Nephron progenitor cell (in vitro differentiated cells): ENCODE results near the gene SORCS2.

Experiments used
- DNase-seq: peaks from one replicate; pipeline ENCODE4 v3.0.0; 2021
- H3K27ac Mint-ChIP-seq: 2 replicates; pipeline ENCODE4 v1.8.0; 2021; ENCODE audit warnings: mild to moderate bottlenecking, moderate library complexity, mixed read lengths
- H3K27me3 Mint-ChIP-seq: 2 replicates; pipeline ENCODE4 v1.8.0; 2021; ENCODE audit warnings: mild to moderate bottlenecking, low read depth, mixed read lengths; ENCODE audit not compliant: poor library complexity
- H3K36me3 Mint-ChIP-seq: 2 replicates; pipeline ENCODE4 v1.8.0; 2021; ENCODE audit warnings: low read depth, mixed read lengths
- H3K4me1 Mint-ChIP-seq: 2 replicates; pipeline ENCODE4 v1.8.0; 2021; ENCODE audit warnings: mixed read lengths
- H3K4me3 Mint-ChIP-seq: 2 replicates; pipeline ENCODE4 v1.8.0; 2021; ENCODE audit warnings: mild to moderate bottlenecking, moderate library complexity, mixed read lengths
- H3K9me3 Mint-ChIP-seq: 2 replicates; pipeline ENCODE4 v1.8.0; 2021; ENCODE audit warnings: mild to moderate bottlenecking, moderate library complexity, mixed read lengths
- TF ChIP-seq, protein P1 (sequence below): fragments of 200-600 bp; sonication (generic); IDR thresholded peaks from 2 replicates; pipeline ENCODE4 v1.5.0; 2021; ENCODE audit warnings: antibody characterized with exemption

The SORCS2 gene

GRCh38 chr4:7287918-7288280 lies 95.6 kb downstream of the SORCS2 start:
- TF ChIP-seq, protein P1, sequence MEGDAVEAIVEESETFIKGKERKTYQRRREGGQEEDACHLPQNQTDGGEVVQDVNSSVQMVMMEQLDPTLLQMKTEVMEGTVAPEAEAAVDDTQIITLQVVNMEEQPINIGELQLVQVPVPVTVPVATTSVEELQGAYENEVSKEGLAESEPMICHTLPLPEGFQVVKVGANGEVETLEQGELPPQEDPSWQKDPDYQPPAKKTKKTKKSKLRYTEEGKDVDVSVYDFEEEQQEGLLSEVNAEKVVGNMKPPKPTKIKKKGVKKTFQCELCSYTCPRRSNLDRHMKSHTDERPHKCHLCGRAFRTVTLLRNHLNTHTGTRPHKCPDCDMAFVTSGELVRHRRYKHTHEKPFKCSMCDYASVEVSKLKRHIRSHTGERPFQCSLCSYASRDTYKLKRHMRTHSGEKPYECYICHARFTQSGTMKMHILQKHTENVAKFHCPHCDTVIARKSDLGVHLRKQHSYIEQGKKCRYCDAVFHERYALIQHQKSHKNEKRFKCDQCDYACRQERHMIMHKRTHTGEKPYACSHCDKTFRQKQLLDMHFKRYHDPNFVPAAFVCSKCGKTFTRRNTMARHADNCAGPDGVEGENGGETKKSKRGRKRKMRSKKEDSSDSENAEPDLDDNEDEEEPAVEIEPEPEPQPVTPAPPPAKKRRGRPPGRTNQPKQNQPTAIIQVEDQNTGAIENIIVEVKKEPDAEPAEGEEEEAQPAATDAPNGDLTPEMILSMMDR = no peak
- Mint-ChIP-seq H3K4me1 (peaks cover 72% of the 10 kb centered on the region), H3K27me3 (peaks cover 4% of the 10 kb centered on the region), H3K27ac (no peak overlapping the region), H3K4me3 (no peak overlapping the region), H3K36me3 (no peaks in the 10 kb centered on the region), H3K9me3 (no peaks in the 10 kb centered on the region)
- DNase-seq = no peak

GRCh38 chr4:7288751-7289523 lies 96.6 kb downstream of the SORCS2 start:
- Mint-ChIP-seq H3K4me1 (peaks cover 74% of the 10 kb centered on the region), H3K27ac (no peak overlapping the region), H3K9me3 (no peaks in the 10 kb centered on the region), H3K36me3 (no peaks in the 10 kb centered on the region), H3K4me3 (no peak overlapping the region), H3K27me3 (peaks cover 4% of the 10 kb centered on the region)
- no peak for DNase-seq
- TF ChIP-seq, protein P1 = no peak

- H3K9me3 Mint-ChIP-seq = no peaks in the 10 kb centered on the region
- peaks cover 74% of the 10 kb centered on the region for H3K4me1 Mint-ChIP-seq
- H3K4me3 Mint-ChIP-seq = no peak overlapping the region
- no peak for DNase-seq
- no peak overlapping the region for H3K27ac Mint-ChIP-seq
- TF ChIP-seq, protein P1 = no peak
- H3K27me3 Mint-ChIP-seq = peaks cover 4% of the 10 kb centered on the region
- no peaks in the 10 kb centered on the region for H3K36me3 Mint-ChIP-seq
These were observed 97.3 kb downstream of the SORCS2 start for GRCh38 chr4:7289589-7289988.

DNA sequence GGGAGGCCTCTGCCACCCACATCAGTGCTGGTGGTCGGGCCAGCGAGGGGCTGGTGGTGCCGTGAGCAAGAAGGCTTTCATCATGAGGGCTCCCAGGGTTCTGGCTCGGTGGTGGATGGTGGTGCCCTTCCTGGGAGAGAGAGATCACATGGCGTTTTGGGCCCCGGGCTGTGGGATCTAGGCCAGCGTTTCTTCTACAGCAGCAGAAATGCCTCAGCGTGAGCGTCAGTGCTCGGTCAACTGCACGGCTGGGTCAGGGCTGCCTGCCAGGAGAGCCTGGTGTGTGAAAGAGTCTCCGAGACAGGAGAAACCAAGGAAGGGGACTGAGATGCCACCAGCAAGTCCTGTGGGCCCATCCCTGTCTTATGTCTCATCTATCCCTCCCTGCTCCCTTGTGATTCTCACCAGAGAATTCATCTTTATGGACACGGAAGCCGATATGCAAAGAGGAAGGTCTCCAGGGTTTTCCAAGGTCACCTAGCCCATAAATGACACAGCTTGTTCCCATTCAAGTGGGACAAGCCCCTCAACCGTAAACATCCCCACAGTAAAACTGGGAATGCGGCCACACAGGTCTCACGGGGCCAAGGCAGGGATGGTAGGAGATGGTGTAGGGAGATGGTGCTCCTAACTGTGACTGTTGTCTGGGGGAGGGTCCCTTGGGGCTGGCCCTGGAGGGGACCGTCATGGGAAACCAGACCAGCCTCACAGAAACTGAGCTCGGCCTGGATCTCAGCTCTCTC lies 99.2 kb downstream of the SORCS2 start:
- peaks cover 4% of the 10 kb centered on the region for H3K27me3 Mint-ChIP-seq
- DNase-seq = no peak
- H3K36me3 Mint-ChIP-seq = no peaks in the 10 kb centered on the region
- TF ChIP-seq, protein P1 = no peak
- no peaks in the 10 kb centered on the region for H3K9me3 Mint-ChIP-seq
- H3K4me3 Mint-ChIP-seq = no peak overlapping the region
- peak overlapping the region; percentile 29 for H3K27ac Mint-ChIP-seq
- H3K4me1 Mint-ChIP-seq = peaks cover 68% of the 10 kb centered on the region

DNA sequence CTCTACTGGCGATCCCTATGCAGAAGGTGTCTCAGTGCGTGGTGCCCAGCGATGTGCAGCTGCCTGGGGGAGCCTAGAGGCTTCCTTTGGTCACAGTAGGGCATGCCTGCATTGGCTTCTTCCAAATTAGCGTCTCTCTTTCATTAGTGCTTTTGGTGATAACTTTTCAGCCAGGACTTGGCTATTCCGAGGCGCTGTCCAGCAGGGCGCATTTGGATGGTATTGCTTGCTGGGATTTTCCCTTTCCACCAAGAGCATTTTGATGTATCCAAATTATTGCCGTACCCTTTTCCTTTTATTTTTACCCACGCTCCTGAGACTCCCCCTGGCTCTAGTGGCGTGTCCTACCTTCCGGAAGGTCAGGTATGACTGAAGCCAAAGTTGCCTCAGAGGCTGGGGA lies 101.4 kb downstream of the SORCS2 start:
- Mint-ChIP-seq H3K4me1 (peaks cover 69% of the 10 kb centered on the region), H3K36me3 (no peaks in the 10 kb centered on the region), H3K9me3 (no peaks in the 10 kb centered on the region), H3K4me3 (no peak overlapping the region), H3K27me3 (peaks cover 4% of the 10 kb centered on the region), H3K27ac (peak overlapping the region; percentile 3)
- TF ChIP-seq, protein P1 = no peak
- no peak for DNase-seq
